ENCODE measurements around the gene LARP4B.

The LARP4B gene

DNA sequence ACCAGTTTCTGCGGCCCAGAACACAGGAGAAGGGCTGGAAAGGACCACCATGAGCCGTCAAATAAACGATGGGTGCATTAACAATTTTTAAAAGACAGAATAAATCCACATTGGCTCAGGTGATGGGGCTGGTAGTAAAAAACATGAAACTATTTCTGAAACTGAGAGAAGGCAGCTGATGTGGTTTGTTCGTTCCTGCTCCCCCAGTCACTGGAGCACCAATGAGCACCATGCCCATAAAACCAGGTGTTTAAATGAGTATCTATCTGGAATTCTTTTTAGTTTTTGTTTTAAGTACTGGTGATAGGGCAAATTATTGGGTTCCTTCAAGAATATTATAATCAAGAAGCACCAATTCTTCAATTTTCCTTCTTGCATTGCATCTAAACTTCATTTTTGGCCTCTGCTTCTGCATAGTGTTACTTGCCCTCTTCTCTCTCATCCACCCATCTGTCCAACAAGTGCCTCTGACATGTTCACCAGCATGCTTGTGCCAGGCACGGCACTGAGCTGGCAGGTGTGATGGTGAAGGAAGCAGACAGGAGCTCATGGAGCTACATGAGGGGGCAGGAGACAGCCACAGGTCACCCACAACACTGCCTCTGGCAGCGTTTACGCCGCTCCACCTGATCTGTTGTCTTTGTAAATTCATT lies 65.5 kb downstream of the LARP4B start:
- DNase-seq, result no peak

DNA sequence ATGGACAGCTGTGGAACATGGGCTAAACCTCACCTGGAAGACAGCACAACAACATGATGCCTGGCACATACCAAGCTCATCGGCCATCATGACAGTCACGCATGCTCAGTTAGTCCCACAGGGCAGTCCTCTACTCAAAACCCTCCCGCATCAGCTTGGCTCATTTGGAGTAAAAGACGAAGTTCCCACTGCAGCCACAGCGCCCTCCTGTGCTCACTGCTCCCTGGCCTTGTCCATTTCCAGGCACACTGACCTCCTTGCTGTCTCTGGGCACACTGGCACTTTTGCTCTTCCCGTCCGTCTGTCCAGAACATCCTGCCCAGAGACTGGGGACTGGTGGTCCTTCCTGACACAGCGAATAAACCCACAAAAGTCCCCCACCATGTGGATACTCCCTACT lies 66.2 kb downstream of the LARP4B start:
- DNase-seq, result no peak

DNA sequence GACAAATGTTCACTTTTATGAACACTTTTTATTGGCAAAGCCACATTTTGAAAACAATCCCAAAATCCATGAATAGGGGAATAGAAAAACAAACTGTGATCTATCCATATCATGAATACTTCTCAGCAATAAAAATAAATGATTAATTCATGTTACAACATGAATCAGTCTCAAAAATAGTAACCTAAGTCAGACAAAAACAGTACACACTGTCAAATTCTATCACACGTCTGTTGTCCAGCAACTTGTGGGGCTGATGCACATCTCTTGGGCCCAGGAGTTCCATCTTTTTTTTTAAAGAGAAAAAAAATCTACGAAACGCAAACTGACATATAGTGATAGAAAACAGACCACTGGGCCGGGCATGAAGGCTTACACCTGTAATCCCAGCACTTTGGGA lies 71.0 kb downstream of the LARP4B start:
- DNase-seq, result no peak

DNA sequence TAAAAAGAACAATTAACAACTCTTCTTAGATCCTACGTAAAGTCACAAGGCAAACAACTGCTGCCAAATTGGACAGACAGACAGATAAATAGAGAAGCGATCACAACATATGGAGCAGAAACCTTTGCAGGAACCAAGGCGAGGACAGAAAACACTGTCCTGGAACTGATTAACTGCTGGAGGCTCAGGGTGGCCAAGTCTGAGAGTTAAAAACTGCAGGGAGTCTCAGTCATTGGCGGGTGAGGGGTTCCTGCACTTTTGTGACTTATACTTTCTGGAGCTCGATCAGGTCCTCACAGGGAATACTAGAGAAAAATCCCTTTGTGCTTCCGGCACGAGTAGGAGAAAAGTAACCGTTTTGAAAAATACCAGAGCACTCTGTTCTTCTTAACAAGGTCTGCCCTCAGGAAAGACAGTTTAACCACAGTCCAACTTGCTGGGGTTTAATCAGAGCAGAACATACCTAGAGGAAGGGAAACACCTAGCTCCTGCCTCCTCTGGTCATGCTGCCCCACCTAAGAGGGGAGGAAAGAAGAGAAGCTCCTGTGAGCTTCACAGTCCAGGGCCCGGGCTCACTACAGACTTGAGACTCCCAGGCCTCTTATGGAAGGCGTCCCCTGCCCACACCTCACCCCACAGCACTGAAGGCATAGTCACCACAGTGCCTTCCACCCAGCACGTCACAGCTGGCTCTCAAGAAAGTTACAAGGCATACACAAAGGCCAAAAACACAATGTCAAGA lies 74.9 kb downstream of the LARP4B start:
- DNase-seq, result no peak

DNA sequence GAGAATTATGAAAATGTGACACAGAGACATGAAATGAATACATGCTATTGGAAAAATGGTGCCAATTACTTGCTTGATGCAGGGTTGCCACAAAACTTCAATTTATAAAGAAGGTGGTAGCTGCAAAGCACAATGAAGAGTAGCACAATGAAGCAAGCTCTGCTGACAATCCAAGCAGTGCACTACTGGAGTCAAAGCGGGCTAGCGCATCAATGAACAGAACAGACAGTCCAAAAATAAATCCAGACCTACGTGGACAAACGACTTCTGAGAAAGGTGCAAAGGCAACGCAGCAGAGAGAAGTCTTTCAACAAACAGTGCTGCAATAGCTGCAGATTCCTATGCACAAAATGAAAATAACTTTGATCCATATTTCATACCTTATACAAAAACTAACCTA lies 75.8 kb downstream of the LARP4B start:
- no peak for DNase-seq

DNA sequence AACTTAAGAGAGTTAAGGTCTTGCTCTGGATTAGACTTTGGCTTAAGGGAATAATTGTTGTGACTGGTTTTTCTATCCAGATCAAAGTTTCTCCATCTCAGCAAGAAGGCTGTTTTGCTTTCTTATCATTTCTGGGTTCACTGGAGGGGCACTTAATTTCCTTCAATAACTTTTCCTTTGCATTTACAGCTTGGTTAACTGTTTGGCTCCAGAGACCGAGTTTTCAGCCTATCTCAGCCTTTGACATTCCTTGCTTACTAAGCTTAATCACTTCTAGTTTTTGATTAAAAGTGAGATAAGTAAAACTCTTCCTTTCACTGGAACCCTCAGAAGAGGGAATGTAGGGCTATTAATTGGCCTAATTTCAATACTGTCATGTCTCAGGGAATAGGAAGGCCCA lies 76.4 kb downstream of the LARP4B start:
- no peak for DNase-seq

DNA sequence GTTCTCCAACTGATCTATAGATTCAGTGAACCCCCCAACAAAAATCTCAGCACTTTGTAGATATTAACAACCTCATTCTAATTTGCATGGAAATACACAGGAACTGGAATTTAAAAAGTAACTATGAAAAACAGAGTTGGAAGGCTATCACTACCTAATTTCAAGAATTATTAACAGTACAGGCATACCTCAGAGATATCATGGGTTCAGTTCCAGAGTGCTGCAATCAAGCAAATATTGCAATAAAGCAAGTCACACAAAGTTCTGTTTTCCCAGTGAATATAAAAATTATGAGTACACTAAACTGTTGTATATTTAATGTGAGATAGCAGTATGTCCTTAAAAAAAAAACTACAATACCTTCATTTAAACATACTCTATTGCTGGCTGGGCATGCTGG lies 78.5 kb downstream of the LARP4B start:
- DNase-seq, result no peak

DNA sequence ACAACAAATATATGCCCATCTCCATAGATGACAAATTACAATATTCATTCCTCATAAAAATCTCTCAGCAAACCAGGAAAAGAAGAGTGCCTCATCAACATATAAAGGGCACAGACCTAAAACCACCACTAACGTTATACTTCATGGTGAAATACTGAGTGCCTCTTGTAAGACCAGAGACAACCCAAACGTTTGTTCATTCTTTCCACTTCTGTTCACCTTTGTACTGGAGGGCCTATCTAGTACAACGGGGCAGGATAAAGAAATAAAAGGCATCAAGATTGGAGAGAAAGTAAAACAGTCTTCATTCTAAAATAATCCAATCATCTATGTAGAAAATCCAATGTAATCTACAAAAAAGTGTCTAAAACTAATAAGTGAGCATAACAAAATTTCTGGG lies 79.1 kb downstream of the LARP4B start:
- DNase-seq, result no peak

DNA sequence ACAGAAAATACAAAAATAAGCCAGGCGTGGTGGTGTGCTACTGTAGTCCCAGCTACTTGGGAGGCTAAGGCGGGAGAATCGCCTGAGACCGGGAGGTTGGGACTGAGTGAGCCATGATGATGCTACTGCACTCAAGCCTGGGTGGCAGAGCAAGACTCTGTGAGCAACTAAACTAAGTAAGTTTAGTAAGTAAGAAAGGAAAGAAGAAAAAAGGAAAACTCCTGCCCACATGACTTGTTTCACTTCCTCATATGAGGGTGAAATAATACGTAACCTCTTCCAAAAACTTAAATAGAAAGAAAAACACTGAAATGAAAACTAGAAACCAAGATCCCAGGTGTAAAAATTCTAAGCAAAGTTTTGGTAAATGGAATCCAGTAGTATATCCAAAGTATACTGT lies 79.6 kb downstream of the LARP4B start:
- no peak for DNase-seq

DNA sequence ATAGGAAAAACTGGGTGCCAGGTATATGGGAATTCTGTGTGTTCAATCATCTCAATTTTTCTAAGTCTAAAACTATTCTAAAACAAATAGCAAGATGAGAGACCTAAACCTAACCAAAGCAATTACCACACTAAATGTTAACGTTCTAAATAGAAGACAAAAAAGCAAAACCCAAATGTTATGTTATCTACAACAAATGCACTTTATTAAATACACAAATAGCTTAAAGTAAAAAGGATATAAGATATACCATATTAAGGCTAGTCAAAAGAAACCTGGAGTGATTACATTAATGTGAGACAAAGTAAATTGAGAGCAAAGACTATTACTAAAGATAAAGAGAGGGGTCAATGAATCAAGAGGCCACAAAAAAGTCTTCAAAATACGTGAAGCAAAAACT lies 81.4 kb downstream of the LARP4B start:
- DNase-seq, result no peak

DNA sequence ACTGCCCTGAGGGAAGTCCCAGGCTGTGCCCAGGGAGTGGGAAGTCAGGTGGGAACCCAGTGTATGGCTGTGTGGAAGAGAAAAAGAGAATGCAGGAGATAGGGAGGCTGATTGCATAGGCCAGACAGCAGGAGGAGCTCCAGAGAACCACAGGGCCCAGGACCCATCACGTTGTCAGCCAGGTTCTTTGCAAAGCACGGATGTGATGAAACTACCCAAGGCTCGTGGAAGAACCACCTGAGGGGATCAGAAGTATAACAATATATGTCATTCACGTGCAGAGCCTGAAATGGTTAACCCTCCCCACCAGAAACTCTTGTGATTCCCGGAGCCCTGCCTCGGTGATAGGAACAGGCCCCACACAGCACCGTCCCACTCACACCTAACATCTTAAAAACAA lies 83.6 kb downstream of the LARP4B start:
- DNase-seq, result no peak

DNA sequence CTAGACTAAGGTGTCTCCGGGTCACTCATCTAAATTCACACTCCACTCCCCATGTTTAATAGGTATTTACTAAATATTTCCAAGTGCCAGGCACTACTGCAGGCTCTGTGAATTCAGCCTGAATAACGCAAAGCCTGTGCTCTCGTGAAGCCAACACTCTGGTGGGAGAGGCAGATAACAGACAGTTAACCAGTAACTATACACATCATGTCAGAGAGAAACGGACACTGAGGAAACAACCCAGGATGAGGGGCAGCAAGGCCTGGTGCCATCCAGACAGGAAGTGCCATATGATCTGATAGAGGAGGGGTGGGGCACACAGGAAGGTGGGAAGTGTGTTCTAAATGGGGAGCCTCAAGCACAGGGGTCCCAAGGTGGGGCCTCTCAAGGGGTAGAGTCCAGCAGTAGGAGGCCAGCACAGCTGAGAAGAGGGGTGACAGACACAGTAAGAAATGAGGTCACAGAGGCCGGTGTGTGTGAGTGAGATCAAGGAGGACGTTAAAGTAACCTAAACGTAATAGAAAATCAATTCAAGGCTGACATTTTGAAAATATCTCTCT lies 85.3 kb downstream of the LARP4B start:
- no peak for DNase-seq

DNA sequence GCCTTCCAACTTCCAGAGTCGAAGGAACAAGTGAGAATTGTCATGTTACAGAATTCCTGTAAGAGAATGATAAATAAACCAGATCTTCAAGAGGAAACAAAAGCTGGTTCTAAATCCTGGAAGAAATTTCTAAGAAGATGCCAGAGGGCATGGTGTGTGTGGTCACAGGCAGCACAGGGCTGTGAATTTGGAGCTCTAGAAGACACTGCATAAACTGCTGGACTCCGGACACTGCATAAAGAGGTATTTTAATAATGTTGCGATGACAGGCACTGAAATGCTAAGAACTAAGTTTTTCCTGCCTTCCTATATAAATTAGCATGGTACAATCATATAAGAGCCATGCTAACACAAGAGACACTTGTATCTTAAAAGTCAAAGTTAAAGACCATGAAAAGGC lies 86.0 kb downstream of the LARP4B start:
- no peak for DNase-seq

DNA sequence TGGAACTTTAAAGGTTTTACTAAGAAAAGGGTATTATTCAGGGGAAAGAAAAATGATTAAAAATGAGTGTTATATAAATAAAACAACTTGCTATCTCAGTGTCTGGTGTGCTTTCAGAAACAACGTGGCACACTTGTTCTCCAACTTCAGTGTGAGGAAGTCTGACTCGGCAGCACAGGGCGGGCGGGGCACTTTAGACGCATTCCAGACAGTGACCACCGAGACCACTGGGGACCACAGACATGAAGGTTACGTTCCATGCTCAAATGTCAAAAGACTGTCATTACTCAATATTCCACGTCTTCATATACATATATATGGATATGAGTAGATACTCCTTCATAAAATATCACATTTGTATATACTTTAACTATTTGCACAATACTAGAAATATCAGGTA lies 87.0 kb downstream of the LARP4B start:
- no peak for DNase-seq

DNA sequence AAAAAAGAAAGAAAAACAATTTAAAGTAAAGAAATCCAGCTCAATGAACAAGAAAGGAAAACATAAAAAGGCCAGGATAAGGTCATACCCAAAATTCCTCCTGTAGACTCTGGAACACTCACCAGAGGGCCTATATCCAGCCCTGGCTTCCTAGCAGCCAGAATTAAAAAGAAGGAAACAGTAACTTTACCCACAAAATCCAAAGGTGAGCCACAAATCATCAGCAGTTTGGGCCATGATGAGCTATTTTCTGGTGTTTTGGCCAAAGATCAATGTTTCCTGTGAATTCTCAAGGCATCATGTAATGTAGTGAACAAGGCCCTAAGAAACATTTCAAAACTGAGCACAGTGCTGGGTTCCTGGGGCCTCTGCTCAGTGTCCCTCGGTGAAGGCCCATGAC lies 87.8 kb downstream of the LARP4B start:
- no peak for DNase-seq

DNA sequence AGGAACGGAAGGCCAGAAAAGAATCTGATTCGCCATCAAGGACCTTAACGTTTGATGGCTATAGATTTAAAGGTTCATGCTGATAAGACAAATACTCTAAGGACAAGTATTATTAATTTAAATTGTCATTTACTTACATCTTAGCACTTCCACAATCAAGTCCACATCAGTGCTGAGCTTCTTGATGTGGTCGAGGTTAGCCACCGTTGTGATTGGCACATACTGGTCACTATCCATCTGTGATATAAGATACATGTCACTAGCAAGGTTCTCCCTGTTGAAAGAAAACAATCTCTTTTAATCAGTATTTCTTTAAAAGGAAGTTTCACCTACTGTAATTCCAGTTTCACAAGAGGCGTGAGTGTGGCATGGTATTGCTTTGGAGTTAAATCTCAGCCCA lies 88.7 kb downstream of the LARP4B start:
- DNase-seq, result no peak

DNA sequence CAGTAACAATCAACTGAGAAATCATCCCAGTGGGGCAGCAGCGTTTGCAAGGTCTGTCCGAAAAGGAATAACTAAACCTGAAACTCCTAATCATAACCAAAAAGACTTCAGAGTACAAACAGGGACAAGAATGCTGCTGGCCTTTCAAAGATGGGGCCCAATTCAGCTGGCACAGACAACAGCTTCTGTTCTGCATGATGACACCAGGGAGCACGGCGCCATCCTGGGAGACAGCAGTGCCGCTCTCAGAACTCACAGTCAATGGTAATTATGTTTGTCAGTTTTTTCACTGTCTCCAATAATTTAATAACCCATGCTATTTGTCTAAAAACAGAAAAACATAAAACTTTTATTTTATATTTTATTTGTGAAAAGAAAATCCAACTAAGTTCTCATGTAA lies 90.0 kb downstream of the LARP4B start:
- DNase-seq, result no peak

DNA sequence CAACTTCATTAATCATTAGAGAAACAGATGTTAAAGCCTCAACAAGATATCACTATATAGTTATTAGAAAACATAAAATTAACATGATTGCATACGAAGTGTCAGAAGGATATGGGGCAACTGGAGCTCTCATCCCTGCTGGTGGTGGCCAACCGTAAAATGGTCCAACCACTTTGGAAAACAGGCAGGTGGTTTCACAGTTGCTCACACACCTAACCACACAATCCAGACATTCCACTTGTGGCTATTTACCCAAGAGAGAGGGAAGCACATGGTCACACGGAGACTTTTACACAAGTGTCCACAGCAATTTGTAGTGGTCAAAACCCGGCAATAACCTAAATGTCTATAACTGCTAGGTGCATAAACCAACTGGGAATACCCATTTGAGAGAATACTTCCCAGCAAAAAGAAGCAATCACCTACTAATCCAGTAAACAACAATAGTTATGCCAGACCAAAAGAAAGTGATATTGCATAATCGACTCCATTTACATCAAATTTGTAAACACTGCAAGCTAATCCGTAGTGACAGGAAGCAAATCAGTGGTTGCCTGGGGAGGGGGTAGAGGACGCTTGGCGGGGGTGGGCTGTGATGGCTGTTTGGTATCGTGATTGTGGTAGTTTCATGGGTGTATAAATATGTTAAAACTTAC lies 91.8 kb downstream of the LARP4B start:
- no peak for DNase-seq

DNA sequence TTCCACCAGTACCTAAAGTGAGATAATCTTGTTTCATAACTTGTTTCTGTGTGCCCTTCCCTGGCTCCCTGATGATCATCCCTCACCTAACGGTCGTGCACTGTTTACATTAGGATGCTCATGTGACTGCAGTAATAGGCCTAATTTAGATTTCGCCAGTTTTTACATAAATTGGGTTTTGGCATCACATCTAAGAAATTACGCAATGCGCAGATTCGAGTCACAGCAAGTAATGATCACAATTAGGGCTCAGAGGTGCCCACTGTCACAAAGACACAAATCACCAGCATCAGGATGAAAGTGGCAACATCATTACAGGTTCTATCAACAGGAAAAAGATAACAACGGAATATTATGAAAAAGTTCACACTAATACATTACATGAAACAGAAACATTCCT lies 94.7 kb downstream of the LARP4B start:
- DNase-seq, result no peak

DNA sequence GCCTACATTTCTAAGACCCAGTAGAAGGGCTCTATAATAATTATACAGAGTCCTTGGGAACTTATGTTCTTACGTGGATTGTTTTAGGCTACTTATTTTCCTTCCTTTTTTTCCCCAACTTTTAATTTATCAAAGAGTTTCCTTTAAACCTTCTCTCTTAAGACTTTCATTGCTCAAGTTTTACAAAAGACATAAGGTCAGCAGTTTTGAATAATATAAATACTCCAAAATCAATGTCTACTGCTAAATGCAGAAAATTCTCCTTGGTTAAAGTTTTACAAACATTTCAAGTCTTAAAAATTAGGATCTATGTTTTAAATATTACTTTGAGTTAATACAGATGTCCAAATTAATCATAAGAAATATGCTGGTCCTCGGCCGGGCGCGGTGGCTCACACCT lies 97.0 kb downstream of the LARP4B start:
- DNase-seq, result no peak

DNA sequence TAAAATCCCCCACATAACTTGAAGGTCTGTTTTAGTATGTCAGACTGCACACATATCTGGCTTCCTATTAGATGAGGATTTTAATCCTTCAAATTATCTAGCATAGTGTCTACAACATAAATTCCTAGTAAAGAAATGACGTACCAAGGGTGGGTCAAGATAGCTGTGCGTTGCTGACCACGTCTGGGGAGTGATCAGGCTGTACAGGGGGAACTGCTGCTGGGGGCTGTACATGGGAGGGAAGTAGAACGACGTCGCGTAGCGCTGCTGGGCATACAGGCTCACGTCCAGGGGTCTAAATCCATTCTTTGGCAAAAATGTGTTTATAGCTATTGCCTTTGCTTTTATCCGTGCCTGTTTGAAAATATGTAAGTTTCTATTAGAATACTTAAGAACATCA lies 102.3 kb downstream of the LARP4B start:
- DNase-seq, result no peak

DNA sequence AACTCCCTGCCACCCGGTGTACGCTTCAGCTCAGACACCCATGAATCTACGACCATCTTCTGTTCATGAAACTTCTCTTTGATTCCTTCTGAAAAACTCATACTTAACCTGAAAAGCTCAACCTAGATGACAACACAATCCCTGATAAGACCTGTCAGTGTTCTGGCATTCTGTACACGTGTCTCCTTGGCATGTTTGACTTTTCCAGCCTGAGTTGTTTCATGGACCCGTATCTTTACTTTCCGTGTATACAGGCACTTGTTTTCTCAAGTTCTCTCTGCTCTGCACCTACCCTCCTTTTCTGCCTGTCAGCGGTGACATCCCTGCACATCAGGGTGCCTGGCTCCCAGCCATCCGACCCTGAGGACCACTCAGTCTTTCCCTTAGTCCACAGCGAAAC lies 103.3 kb downstream of the LARP4B start:
- no peak for DNase-seq

DNA sequence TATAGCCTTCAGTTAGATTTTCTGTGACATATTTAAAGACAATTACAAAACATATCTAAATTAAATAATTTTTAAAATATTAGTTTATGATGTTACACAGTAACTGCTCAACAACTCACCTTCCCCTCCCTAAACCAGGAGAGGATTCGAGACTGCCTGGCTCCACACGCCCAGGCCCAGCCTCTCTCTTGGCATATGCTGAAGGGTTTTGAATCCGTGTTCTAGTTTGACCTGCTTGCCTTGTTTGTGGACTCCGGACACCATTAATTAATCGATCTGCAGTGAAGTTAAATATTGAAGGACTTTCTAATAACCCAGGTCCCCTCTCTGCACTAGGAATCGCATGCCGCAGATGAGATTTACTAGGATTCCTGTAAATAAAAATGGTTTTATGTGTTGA lies 106.6 kb downstream of the LARP4B start:
- DNase-seq, result no peak

DNA sequence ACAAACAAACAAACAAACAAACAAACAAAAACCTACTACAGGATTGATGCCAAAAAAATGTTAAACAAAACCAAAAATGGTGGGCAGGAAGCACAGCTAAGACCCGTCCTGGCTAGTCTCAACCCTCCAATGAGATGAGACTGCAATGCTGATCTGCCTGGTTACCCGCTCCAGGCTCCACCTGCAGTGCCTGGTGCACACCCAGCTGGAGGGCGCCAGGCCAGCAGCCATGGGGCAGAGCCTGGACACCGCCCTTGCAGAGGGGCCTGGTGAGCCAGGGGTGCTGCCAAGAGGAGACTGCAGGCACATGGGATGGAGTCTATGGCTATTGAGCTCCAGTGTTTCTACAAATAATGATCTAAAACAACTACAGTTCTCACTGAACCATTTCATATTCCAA lies 107.0 kb downstream of the LARP4B start:
- DNase-seq, result no peak

All from effector CD4-positive, alpha-beta T cell (primary cell).